Upper lobe of left lung (tissue), 4 donors: ENCODE results near the gene KRT4.

Source experiments
- EP300 ChIP-seq, 4 donors: sonication (generic); formaldehyde crosslinking; IDR thresholded peaks; one replicate each; pipeline ENCODE4 v1.5.1; 2017; ENCODE audit warnings: antibody characterized with exemption in 4 of 4, control low read depth in 2 of 4
- TF ChIP-seq, protein P1 (sequence below), 6 experiments: fragments of 450-650 bp in 4 of 6; fragments of 200-600 bp in 2 of 6; sonication (generic) in 2 of 6; IDR thresholded peaks; one replicate each; pipeline ENCODE4 v1.5.1; 2016 to 2019; ENCODE audit warnings: antibody characterized with exemption in 6 of 6

- TF ChIP-seq, protein P1, sequence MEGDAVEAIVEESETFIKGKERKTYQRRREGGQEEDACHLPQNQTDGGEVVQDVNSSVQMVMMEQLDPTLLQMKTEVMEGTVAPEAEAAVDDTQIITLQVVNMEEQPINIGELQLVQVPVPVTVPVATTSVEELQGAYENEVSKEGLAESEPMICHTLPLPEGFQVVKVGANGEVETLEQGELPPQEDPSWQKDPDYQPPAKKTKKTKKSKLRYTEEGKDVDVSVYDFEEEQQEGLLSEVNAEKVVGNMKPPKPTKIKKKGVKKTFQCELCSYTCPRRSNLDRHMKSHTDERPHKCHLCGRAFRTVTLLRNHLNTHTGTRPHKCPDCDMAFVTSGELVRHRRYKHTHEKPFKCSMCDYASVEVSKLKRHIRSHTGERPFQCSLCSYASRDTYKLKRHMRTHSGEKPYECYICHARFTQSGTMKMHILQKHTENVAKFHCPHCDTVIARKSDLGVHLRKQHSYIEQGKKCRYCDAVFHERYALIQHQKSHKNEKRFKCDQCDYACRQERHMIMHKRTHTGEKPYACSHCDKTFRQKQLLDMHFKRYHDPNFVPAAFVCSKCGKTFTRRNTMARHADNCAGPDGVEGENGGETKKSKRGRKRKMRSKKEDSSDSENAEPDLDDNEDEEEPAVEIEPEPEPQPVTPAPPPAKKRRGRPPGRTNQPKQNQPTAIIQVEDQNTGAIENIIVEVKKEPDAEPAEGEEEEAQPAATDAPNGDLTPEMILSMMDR (IDR thresholded peaks at IDR 0.05), result no peak
- no peak for TF ChIP-seq EP300 (IDR thresholded peaks at IDR 0.05)
These were observed 46.3 kb upstream of the KRT4 start for GRCh38 chr12:52860102-52860823.
